Endothelial cell of umbilical vein (primary cell): ENCODE results near the gene GNRHR. TPM values are rescaled to one million over a fixed set of nuclear protein-coding genes. Genes with fewer than 3 reads are reported as not detected.

Experiments used
- BruUV-seq: library from RNA; stranded (reverse); fragments of 400-500 nt; replicated peaks from 2 replicates; lab custom pipeline; 2021; lab: Mats Ljungman, UMichigan
- CTCF ChIA-PET: fragments of 300-600, 350-600 bp; sonication (Branson Sonifier 250); formaldehyde crosslinking; loops from one replicate; lab custom pipeline; 2021; ENCODE audit warnings: antibody characterized with exemption, inconsistent platforms; lab: Charles Lee
- POLR2A ChIA-PET: fragments of 300-600, 350-600 bp; sonication (Branson Sonifier 250); formaldehyde crosslinking; loops from one replicate; lab custom pipeline; 2021; ENCODE audit warnings: antibody characterized with exemption, inconsistent platforms; lab: Charles Lee
- DNase-seq: peaks from one replicate; pipeline ENCODE4 v3.0.0-alpha.2; 2011; ENCODE audit warnings: low read depth, low spot score
- FAIRE-seq: peaks from 2 replicates; lab custom pipeline; 2011; peaks lifted over from hg19 to GRCh38; lab: Jason Lieb, UNC
- H2AFZ ChIP-seq: 2 replicates; pipeline ENCODE4 v1.6.0; 2012; ENCODE audit warnings: low read depth, low read length, control low read depth, inconsistent platforms
- H3K27ac ChIP-seq: 2 replicates; pipeline ENCODE4 v1.5.1; 2011; ENCODE audit warnings: low read depth, mild to moderate bottlenecking, control low read depth, low read length, moderate library complexity; ENCODE audit not compliant: insufficient read depth
- H3K27me3 ChIP-seq, 2 experiments: 2 replicates each; pipeline versions ENCODE4 v1.6.0 to v1.6.1; 2011; ENCODE audit warnings: low read length in 2 of 2, mixed read lengths in 1 of 2; ENCODE audit not compliant: control insufficient read depth in 2 of 2, insufficient read depth in 2 of 2
- H3K36me3 ChIP-seq, 2 experiments: 2 replicates in 1 of 2; 3 replicates in 1 of 2; pipeline ENCODE4 v1.5.1; 2011; ENCODE audit warnings: low read length in 2 of 2, mild to moderate bottlenecking in 1 of 2, moderate library complexity in 1 of 2; ENCODE audit not compliant: control insufficient read depth in 2 of 2, insufficient read depth in 2 of 2; ENCODE audit errors: extremely low read depth in 1 of 2
- H3K4me1 ChIP-seq: 3 replicates; pipeline ENCODE4 v1.5.1; 2011; ENCODE audit warnings: mild to moderate bottlenecking, low read length; ENCODE audit not compliant: control insufficient read depth, insufficient read depth; ENCODE audit errors: extremely low read depth
- H3K4me2 ChIP-seq: 2 replicates; pipeline ENCODE4 v1.6.1; 2011; ENCODE audit warnings: low read length, control low read depth, mixed read lengths; ENCODE audit not compliant: insufficient read depth
- H3K4me3 ChIP-seq, 3 experiments: fragments of 200-600 bp in 1 of 3; sonication (generic), shearing (Covaris generic) in 1 of 3; replicated peaks in 1 of 3; 2 replicates each; pipeline ENCODE4 v1.5.1; 2011 to 2016; ENCODE audit warnings: control low read depth in 3 of 3, low read length in 3 of 3, mild to moderate bottlenecking in 2 of 3, inconsistent platforms in 1 of 3, low read depth in 1 of 3, moderate library complexity in 1 of 3; ENCODE audit not compliant: insufficient read depth in 1 of 3
- H3K79me2 ChIP-seq: 2 replicates; pipeline ENCODE4 v1.6.0; 2012; ENCODE audit warnings: low read length, inconsistent platforms; ENCODE audit not compliant: control insufficient read depth, insufficient read depth
- H3K9ac ChIP-seq: replicated peaks from 2 replicates; pipeline ENCODE3; 2011; ENCODE audit warnings: low read length, control low read depth; ENCODE audit not compliant: insufficient read depth; ENCODE audit errors: extremely low read depth
- H3K9me1 ChIP-seq: replicated peaks from 3 replicates; pipeline ENCODE4 v1.6.0; 2011; ENCODE audit warnings: mild to moderate bottlenecking, low read length; ENCODE audit not compliant: control insufficient read depth, insufficient read depth; ENCODE audit errors: extremely low read depth
- H3K9me3 ChIP-seq: replicated peaks from 2 replicates; pipeline ENCODE4 v1.5.1; 2012; ENCODE audit warnings: low read length, inconsistent platforms; ENCODE audit not compliant: control insufficient read depth, insufficient read depth
- H4K20me1 ChIP-seq: replicated peaks from 2 replicates; pipeline ENCODE3; 2011; ENCODE audit warnings: mild to moderate bottlenecking, low read length; ENCODE audit not compliant: control insufficient read depth, insufficient read depth; ENCODE audit errors: extremely low read depth
- EZH2 ChIP-seq: IDR thresholded peaks from 2 replicates; pipeline ENCODE4 v1.6.1; 2012; ENCODE audit warnings: borderline replicate concordance, low read depth, mild to moderate bottlenecking, moderate library complexity, low read length, inconsistent platforms; ENCODE audit not compliant: severe bottlenecking
- FOS ChIP-seq: IDR thresholded peaks from 2 replicates; pipeline ENCODE4 v1.6.1; 2011; ENCODE audit warnings: mild to moderate bottlenecking, low read length, moderate library complexity, borderline replicate concordance; ENCODE audit not compliant: insufficient read depth
- GATA2 ChIP-seq: IDR thresholded peaks from 2 replicates; pipeline ENCODE4 v1.7.0; 2011; ENCODE audit warnings: low read depth, mild to moderate bottlenecking, moderate library complexity, mixed read lengths, low read length; ENCODE audit not compliant: insufficient read length, insufficient read depth
- MYC ChIP-seq: IDR thresholded peaks from one replicate; pipeline ENCODE4 v1.6.1; 2011; ENCODE audit warnings: mild to moderate bottlenecking, low read depth, low read length
- POLR2A ChIP-seq: IDR thresholded peaks from 2 replicates; pipeline ENCODE4 v1.6.1; 2012; ENCODE audit warnings: low read depth, mild to moderate bottlenecking, control low read depth, low read length
- POLR2AphosphoS5 ChIP-seq: IDR thresholded peaks from 2 replicates; pipeline ENCODE4 v1.6.1; 2012; ENCODE audit warnings: low read depth, mild to moderate bottlenecking, control low read depth, low read length, moderate library complexity; ENCODE audit not compliant: insufficient read depth
- dilution Hi-C: fragments of 300-500 bp; cut with MboI; formaldehyde crosslinking; loops from one replicate; pipeline ENCODE4 v1.15.0; 2019; ENCODE audit warnings: low sequenced_read_pairs; ENCODE audit not compliant: extremely low pct_ligation_motif_present
- intact Hi-C: fragments of 100-400 bp; cut with micrococcal nuclease; formaldehyde crosslinking; loops from one replicate; pipeline ENCODE4 v1.10.0; 2022
- polyA plus RNA-seq, 4 experiments: library from polyadenylated mRNA; depleted of rRNA in 3 of 4; stranded (reverse) in 3 of 4; unstranded in 1 of 4; fragments of >200 nt; gene quantifications; 2 replicates each; pipeline versions ENCODE4 v1.2.1 to v1.2.3, GENCODE V29; 2011 to 2012; ENCODE audit warnings: missing spikeins in 1 of 4
- total RNA-seq: library from RNA; stranded (reverse); gene quantifications from 2 replicates; pipeline ENCODE4 v1.2.3, GENCODE V29; 2021
- TF ChIP-seq, protein P1 (sequence below): IDR thresholded peaks from 2 replicates; pipeline ENCODE4 v1.6.1; 2011; ENCODE audit not compliant: insufficient read depth, insufficient read length
- TF ChIP-seq, protein P2 (sequence below), 2 donors: IDR thresholded peaks; 1 replicate in 1 of 2; 2 replicates in 1 of 2; pipeline ENCODE4 v1.5.1; 2011; ENCODE audit warnings: low read length in 2 of 2, mild to moderate bottlenecking in 2 of 2, moderate library complexity in 2 of 2, control low read depth in 1 of 2, inconsistent platforms in 1 of 2, low read depth in 1 of 2; ENCODE audit not compliant: insufficient read depth in 1 of 2; ENCODE audit errors: extremely low read depth in 1 of 2

Gene GNRHR
- total and polyA plus RNA-seq, 2 donors (not counting 3 experiments of a cell fraction or from before 2014, with no cell fraction given), result not detected

DNA sequence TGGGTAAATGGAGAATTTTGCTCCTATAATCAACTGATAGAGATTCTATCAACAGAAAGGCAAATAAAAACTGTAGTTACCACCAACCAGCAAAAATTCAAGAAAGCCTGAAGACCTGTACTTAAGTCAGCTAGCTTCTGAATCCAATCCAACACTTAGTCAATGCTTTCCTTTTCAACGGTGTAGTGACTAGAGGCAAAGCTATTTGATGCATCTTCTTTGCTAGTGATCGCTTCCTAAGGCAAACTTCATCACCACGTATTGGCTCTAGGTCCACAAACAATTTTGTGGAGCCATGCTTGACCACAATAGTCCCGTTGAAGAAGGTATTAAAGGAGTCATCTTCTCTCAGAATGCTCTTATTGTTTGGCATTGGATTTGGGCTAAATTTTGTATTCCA, 28.2 kb downstream of the GNRHR start:
- no peak for FAIRE-seq

More for the DNA sequence above, 28.2 kb downstream of the GNRHR start:
- no TSS peak for BruUV-seq
- POLR2A ChIA-PET, result no interaction called here
- no peak overlapping the region for H3K4me2 ChIP-seq
- H3K79me2 ChIP-seq, result no peaks in the 10 kb centered on the region
- no peak overlapping the region for H3K9ac ChIP-seq
- H3K4me1 ChIP-seq, result peaks cover 5% of the 10 kb centered on the region
- no peak overlapping the region for H2AFZ ChIP-seq
- H3K4me3 ChIP-seq, result no peak overlapping the region
- CTCF ChIA-PET, result interaction anchor here (0.5 to 6.0 kb wide), 2 partner anchors 21 to 85 kb away, joined by 4 to 27 read pairs; no protein-coding TSS in a partner anchor
- H3K27me3 ChIP-seq, result no peaks in the 10 kb centered on the region
- no peaks in the 10 kb centered on the region for H4K20me1 ChIP-seq
- H3K36me3 ChIP-seq, result no peaks in the 10 kb centered on the region
- intact Hi-C loops, result no loop called here
- dilution Hi-C loops, result no loop called here
- no peak for DNase-seq
- TF ChIP-seq MYC (no peak), GATA2 (no peak), POLR2AphosphoS5 (no peak), POLR2A (no peak), FOS (no peak), EZH2 (no peak)
- TF ChIP-seq, protein P1, sequence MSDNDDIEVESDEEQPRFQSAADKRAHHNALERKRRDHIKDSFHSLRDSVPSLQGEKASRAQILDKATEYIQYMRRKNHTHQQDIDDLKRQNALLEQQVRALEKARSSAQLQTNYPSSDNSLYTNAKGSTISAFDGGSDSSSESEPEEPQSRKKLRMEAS, result no peak
- TF ChIP-seq, protein P2, sequence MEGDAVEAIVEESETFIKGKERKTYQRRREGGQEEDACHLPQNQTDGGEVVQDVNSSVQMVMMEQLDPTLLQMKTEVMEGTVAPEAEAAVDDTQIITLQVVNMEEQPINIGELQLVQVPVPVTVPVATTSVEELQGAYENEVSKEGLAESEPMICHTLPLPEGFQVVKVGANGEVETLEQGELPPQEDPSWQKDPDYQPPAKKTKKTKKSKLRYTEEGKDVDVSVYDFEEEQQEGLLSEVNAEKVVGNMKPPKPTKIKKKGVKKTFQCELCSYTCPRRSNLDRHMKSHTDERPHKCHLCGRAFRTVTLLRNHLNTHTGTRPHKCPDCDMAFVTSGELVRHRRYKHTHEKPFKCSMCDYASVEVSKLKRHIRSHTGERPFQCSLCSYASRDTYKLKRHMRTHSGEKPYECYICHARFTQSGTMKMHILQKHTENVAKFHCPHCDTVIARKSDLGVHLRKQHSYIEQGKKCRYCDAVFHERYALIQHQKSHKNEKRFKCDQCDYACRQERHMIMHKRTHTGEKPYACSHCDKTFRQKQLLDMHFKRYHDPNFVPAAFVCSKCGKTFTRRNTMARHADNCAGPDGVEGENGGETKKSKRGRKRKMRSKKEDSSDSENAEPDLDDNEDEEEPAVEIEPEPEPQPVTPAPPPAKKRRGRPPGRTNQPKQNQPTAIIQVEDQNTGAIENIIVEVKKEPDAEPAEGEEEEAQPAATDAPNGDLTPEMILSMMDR (IDR thresholded peaks at IDR 0.05; ENCODE audit: extremely low read depth in 1 of 2, insufficient read depth in 1 of 2, low read depth in 1 of 2, low read length in 2 of 2), result no peak
- no peak overlapping the region for H3K27ac ChIP-seq
- no peaks in the 10 kb centered on the region for H3K9me1 ChIP-seq
- H3K9me3 ChIP-seq, result no peaks in the 10 kb centered on the region
